Epithelial cell of proximal tubule (primary cell): ENCODE measurements around the gene LATS2. TPM values are rescaled to one million over a fixed set of nuclear protein-coding genes. Genes with fewer than 3 reads are reported as not detected.

Experiments
- DNase-seq: peaks from one replicate; pipeline ENCODE4 v3.0.0-alpha.2; 2011; ENCODE audit warnings: low read depth
- H3K4me3 ChIP-seq: 2 replicates; pipeline ENCODE4 v1.5.1; 2011; ENCODE audit warnings: low read depth, mild to moderate bottlenecking, low read length
- total RNA-seq: library from RNA; depleted of rRNA; stranded (reverse); fragments of >200 nt; gene quantifications from 2 replicates; pipeline ENCODE4 v1.2.3, GENCODE V29; 2015
- TF ChIP-seq, protein P1 (sequence below): conservative IDR thresholded peaks from 2 replicates; pipeline ENCODE4 v1.5.1; 2012; ENCODE audit warnings: low read depth, mild to moderate bottlenecking, low read length

Gene LATS2
- total RNA-seq, 1 donor from 2014 or later = 22.1 TPM

GRCh38 chr13:21020176-21020575 is 41.2 kb downstream of the LATS2 start:
- TF ChIP-seq, protein P1, sequence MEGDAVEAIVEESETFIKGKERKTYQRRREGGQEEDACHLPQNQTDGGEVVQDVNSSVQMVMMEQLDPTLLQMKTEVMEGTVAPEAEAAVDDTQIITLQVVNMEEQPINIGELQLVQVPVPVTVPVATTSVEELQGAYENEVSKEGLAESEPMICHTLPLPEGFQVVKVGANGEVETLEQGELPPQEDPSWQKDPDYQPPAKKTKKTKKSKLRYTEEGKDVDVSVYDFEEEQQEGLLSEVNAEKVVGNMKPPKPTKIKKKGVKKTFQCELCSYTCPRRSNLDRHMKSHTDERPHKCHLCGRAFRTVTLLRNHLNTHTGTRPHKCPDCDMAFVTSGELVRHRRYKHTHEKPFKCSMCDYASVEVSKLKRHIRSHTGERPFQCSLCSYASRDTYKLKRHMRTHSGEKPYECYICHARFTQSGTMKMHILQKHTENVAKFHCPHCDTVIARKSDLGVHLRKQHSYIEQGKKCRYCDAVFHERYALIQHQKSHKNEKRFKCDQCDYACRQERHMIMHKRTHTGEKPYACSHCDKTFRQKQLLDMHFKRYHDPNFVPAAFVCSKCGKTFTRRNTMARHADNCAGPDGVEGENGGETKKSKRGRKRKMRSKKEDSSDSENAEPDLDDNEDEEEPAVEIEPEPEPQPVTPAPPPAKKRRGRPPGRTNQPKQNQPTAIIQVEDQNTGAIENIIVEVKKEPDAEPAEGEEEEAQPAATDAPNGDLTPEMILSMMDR = no peak
- no peak for DNase-seq
- H3K4me3 ChIP-seq = no peak overlapping the region

DNA sequence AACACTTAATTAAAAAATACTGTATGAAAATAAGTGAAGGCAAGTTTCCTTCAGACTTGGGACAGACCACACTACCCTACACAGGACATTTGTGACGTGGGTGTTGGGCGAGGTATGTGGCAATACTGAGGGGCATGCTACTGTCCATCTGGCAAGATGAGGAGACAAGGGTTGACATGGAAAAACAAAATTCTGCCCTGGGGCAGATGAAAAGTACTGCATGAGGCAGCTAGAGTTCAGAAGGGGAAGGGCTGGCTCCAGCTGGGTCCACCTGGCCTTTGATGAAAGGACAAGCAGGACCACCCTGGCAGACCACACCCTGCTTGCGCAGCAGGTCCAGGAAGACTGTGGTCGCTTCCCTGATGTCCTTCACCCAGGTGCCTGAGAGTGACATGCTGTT is 43.2 kb downstream of the LATS2 start:
- TF ChIP-seq, protein P1 = no peak

DNA sequence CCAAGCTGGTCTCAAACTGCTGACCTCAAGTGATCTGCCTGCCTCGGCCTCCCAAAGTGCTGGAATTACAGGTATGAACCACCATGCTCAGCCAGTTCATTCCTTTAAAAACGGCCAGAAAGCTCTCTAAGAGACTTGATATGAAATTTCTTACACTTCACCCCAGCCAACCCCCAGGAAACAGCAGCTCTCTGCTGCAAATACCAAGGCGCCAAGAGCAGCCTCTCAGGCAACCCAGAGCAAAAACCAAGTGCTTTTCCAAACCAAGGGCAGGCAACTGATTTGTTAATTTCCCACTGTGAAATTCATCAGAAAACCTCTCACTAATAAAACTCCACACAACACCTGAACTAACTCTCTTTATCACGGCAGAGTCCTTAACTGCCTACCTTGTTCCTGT is 44.9 kb downstream of the LATS2 start:
- TF ChIP-seq, protein P1 = no peak
- no peak overlapping the region for H3K4me3 ChIP-seq
- DNase-seq = no peak

More for the DNA sequence above, 43.2 kb downstream of the LATS2 start:
- no peak for DNase-seq
- no peak overlapping the region for H3K4me3 ChIP-seq

- H3K4me3 ChIP-seq = no peak overlapping the region
- TF ChIP-seq, protein P1 = no peak
- no peak for DNase-seq
These were observed 46.1 kb downstream of the LATS2 start for GRCh38 chr13:21015284-21015683.

DNA sequence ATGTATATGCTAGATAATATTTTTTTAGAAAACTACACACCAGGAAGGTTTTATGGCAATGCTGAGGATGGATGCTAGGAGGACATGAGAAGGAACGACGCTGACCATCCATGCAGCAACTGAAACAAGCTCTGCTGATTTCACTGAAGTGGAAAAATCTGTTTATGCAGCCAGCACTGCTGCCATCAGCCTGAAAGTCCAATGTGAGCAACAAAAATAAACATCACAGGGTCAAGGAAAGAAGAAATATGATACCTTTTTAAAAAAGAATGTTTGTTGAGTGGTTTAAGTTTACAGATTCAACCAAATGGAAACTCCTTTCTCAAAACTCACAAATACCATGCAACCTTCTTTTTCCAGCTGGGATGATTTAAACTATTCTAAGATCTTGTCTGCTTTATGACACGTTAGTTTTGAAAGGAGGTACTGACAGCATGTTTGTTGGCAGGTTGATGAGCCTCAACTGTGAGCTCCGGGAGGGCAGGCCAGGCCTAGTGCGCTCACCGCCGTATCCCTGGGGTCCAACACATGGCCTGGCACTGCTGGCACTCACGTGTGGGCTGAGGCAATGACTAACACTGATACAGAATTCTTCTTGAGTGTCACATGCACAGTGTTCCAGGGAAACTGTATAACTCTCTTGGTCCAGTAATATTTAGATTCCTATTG is 46.8 kb downstream of the LATS2 start:
- TF ChIP-seq, protein P1 = no peak
- no peak for DNase-seq
- no peak overlapping the region for H3K4me3 ChIP-seq

DNA sequence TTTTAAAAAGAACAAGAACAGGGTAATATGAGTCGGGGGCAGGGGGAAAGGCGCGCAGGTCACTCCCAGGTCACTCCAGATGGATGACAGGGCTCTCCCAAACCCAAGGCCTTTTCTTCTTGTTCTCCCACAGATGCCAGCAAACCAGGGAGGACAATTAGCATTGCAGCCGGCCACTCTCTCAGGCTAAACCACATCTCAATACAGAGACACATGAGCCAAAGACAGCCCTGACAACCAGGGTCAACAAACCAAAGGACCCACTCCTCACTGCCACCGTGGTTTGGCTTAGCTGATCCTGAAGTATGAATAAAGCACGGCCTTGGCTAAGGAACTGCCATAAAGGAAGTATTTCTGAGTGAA is 47.3 kb downstream of the LATS2 start:
- H3K4me3 ChIP-seq = no peak overlapping the region
- DNase-seq = no peak
- TF ChIP-seq, protein P1 = no peak

DNA sequence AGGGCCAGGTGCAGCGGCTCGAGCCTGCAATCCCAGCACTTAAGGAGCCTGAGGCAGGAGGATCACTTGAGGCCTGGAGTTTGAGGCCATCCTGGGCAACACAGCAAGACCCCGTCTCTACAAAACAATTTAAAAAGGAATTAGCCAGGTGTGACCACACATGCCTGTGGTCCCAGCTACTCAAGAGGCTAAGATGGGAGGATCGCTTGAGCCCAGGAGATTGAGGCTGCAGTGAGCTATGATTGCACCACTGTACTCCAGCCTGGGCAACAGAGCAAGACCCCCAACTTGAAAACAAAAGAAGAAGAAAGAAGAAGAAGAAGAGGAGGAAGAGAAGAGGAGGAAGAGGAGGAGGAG is 47.7 kb downstream of the LATS2 start:
- H3K4me3 ChIP-seq = no peak overlapping the region
- TF ChIP-seq, protein P1 = no peak
- DNase-seq = no peak
